Muscle layer of colon (tissue), 2 donors: ENCODE results near the gene FASTK.
"Not testable (repeated sequence)": the region's sequence is repeated elsewhere in the genome, so short reads cannot be mapped to it uniquely, and the experiment has no call there.

Source experiments
- H3K27ac ChIP-seq: one replicate; pipeline ENCODE4 v1.7.0; 2013; ENCODE audit warnings: low read depth, mild to moderate bottlenecking, low read length, moderate library complexity
- H3K27me3 ChIP-seq, 2 donors: one replicate each; pipeline ENCODE4 v1.7.0; 2013; ENCODE audit warnings: low read length in 2 of 2, mild to moderate bottlenecking in 2 of 2; ENCODE audit not compliant: insufficient read depth in 2 of 2, control insufficient read depth in 1 of 2
- H3K36me3 ChIP-seq: one replicate; pipeline ENCODE4 v1.7.0; 2013; ENCODE audit warnings: mild to moderate bottlenecking, low read length; ENCODE audit not compliant: insufficient read depth
- H3K4me1 ChIP-seq: one replicate; pipeline ENCODE4 v1.7.0; 2013; ENCODE audit warnings: mild to moderate bottlenecking, low read length; ENCODE audit not compliant: insufficient read depth
- H3K4me3 ChIP-seq, 2 donors: one replicate each; pipeline ENCODE4 v1.7.0; 2013; ENCODE audit warnings: low read length in 2 of 2, low read depth in 1 of 2, mild to moderate bottlenecking in 1 of 2, moderate library complexity in 1 of 2
- H3K9ac ChIP-seq: one replicate; pipeline ENCODE4 v1.7.0; 2013; ENCODE audit warnings: low read length
- H3K9me3 ChIP-seq: one replicate; pipeline ENCODE4 v1.7.0; 2013; ENCODE audit warnings: mild to moderate bottlenecking, low read length
- donor health status: abdominal sarcoma.
- donor health status: Adenocarcinoma of cecum.

FASTK gene

GRCh38 chr7:151045262-151045661 is 35.3 kb downstream of the FASTK start:
- Histone ChIP-seq H3K9me3 (no peaks in the 10 kb centered on the region), H3K36me3 (peaks cover 26% of the 10 kb centered on the region), H3K4me1 (peaks cover 10% of the 10 kb centered on the region), H3K27me3 (peaks cover 0 to 4% of the 10 kb centered on the region in 2 donors), H3K4me3 (no peak overlapping the region), H3K9ac (no peak overlapping the region), H3K27ac (no peak overlapping the region)

DNA sequence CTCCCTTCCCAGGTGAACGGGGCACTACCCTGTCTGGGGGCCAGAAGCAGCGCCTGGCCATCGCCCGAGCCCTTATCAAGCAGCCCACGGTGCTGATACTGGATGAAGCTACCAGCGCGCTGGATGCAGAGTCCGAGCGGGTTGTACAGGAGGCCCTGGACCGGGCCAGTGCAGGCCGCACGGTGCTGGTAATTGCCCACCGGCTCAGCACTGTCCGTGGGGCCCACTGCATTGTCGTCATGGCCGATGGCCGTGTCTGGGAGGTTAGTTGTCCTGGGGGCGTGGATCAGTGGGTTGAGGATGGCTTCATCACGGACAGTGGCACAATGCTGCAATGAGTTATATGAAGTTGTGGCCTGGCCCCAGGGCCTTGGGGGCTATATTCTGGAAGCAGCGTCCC is 36.6 kb downstream of the FASTK start:
- no peak overlapping the region for H3K9ac ChIP-seq
- no peak overlapping the region for H3K27ac ChIP-seq

DNA sequence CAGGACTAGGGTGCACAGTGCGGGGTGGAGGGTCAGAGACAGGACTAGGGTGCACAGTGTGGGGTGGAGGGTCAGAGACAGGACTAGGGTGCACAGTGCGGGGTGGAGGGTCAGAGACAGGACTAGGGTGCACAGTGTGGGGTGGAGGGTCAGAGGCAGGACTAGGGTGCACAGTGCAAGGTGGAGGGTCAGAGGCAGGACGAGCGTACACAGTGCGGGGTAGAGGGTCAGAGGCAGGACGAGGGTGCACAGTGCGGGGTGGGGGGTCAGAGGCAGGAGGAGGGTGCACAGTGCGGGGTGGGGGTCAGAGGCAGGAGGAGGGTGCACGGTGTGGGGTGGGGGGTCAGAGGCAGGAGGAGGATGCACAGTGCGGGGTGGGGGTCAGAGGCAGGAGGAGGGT is 37.2 kb downstream of the FASTK start:
- Histone ChIP-seq H3K36me3 (peaks cover 26% of the 10 kb centered on the region), H3K4me1 (peaks cover 16% of the 10 kb centered on the region)
- H3K4me3 ChIP-seq, H3K27me3 ChIP-seq, H3K9ac ChIP-seq, H3K27ac ChIP-seq, H3K9me3 ChIP-seq: not testable (repeated sequence)

More for the DNA sequence above, 36.6 kb downstream of the FASTK start:
- Histone ChIP-seq H3K4me1 (peaks cover 11% of the 10 kb centered on the region), H3K27me3 (no peaks in the 10 kb centered on the region), H3K9me3 (no peaks in the 10 kb centered on the region), H3K36me3 (peaks cover 26% of the 10 kb centered on the region), H3K4me3 (no peak overlapping the region)

DNA sequence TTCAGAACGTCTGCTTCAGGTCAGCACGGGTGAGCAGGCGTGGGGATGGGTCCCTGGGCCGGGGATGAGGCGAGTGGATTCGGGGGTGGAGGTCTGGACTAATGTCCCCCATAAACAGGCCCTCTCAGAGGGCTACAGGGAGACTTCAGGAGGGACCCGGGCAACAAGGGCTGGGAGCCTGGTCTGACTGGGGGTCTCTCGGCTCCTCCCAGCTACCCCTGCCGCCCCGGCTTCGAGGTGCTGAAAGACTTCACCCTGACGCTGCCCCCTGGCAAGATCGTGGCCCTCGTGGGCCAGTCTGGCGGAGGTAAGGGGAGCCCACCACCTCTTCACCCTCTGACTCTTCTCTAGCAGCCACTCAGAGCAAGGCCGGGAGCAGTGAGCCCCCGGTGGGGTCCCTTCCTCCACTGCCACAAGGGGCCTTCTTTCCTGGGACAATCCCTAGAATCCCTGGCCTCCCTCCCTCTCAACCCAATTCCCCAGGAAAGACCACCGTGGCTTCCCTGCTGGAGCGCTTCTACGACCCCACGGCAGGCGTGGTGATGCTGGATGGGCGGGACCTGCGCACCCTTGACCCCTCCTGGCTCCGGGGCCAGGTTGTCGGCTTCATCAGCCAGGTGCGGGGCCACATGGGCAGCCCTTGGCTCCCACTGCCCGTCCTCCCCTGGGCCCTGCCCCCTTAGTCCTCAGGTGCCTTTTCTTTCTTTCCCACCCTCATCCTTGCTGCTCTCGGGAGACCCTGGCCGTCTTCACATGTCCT is 39.8 kb downstream of the FASTK start:
- no peak overlapping the region for H3K27ac ChIP-seq
- peaks cover 6% of the 10 kb centered on the region for H3K4me1 ChIP-seq
- no peaks in the 10 kb centered on the region for H3K9me3 ChIP-seq
- H3K4me3 ChIP-seq, result no peak overlapping the region
- peaks cover 41% of the 10 kb centered on the region for H3K36me3 ChIP-seq
- no peak overlapping the region for H3K9ac ChIP-seq
- H3K27me3 ChIP-seq, result no peaks in the 10 kb centered on the region

- H3K27ac ChIP-seq, result no peak overlapping the region
- peaks cover 41% of the 10 kb centered on the region for H3K36me3 ChIP-seq
These were observed 40.6 kb downstream of the FASTK start for GRCh38 chr7:151039850-151040548.

GRCh38 chr7:151038951-151039849 is 41.4 kb downstream of the FASTK start:
- Histone ChIP-seq H3K4me1 (peaks cover 6% of the 10 kb centered on the region), H3K27me3 (no peaks in the 10 kb centered on the region), H3K4me3 (no peak overlapping the region), H3K9me3 (no peaks in the 10 kb centered on the region), H3K36me3 (peaks cover 48% of the 10 kb centered on the region), H3K27ac (no peak overlapping the region), H3K9ac (no peak overlapping the region)

More at GRCh38 chr7:151039850-151040548, 40.6 kb downstream of the FASTK start:
- no peaks in the 10 kb centered on the region for H3K9me3 ChIP-seq
- H3K9ac ChIP-seq, result no peak overlapping the region
- peaks cover 6% of the 10 kb centered on the region for H3K4me1 ChIP-seq
- no peaks in the 10 kb centered on the region for H3K27me3 ChIP-seq
- H3K4me3 ChIP-seq, result no peak overlapping the region

GRCh38 chr7:151035902-151036301 is 44.7 kb downstream of the FASTK start:
- peaks cover 39% of the 10 kb centered on the region for H3K36me3 ChIP-seq
- peaks cover 6% of the 10 kb centered on the region for H3K4me1 ChIP-seq
- H3K27me3 ChIP-seq, result no peaks in the 10 kb centered on the region
- no peak overlapping the region for H3K4me3 ChIP-seq
- no peaks in the 10 kb centered on the region for H3K9me3 ChIP-seq
- no peak overlapping the region for H3K9ac ChIP-seq
- no peak overlapping the region for H3K27ac ChIP-seq

- Histone ChIP-seq H3K36me3 (peaks cover 39% of the 10 kb centered on the region), H3K9me3 (no peaks in the 10 kb centered on the region), H3K27me3 (no peaks in the 10 kb centered on the region), H3K4me3 (no peak overlapping the region), H3K4me1 (peaks cover 6% of the 10 kb centered on the region), H3K27ac (no peak overlapping the region), H3K9ac (no peak overlapping the region)
These were observed 45.4 kb downstream of the FASTK start for GRCh38 chr7:151035026-151035717.

DNA sequence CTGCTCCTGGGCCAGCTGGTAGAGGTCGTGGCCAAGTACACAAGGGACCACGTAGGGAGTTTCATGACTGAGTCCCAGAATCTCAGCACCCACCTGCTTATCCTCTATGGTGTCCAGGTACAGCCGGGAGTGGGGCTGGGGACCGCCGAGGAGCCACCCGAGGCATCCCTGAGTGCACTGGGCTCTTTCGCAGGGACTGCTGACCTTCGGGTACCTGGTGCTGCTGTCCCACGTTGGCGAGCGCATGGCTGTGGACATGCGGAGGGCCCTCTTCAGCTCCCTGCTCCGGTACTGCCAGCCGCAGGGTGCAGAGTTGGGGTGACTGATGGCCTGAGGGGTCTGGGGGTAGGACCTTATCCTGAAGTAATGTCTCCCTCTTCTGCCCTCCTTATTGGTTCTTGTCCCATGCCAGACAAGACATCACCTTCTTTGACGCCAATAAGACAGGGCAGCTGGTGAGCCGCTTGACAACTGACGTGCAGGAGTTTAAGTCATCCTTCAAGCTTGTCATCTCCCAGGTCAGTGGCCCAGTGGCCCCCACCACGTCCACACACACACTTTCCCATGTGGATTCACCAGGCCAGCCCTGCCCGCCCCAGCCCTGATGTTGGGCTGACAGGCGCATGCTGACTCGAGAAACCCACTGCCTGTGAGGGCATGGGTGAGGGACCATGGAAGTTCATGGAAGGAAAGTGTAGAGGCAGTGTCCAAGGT is 46.1 kb downstream of the FASTK start:
- H3K9me3 ChIP-seq, result no peaks in the 10 kb centered on the region
- peaks cover 39% of the 10 kb centered on the region for H3K36me3 ChIP-seq
- no peak overlapping the region for H3K9ac ChIP-seq
- no peak overlapping the region for H3K27ac ChIP-seq
- no peak overlapping the region for H3K4me3 ChIP-seq
- H3K27me3 ChIP-seq, result no peaks in the 10 kb centered on the region
- peaks cover 10% of the 10 kb centered on the region for H3K4me1 ChIP-seq

GRCh38 chr7:151033864-151034249 is 46.8 kb downstream of the FASTK start:
- Histone ChIP-seq H3K4me1 (peaks cover 13% of the 10 kb centered on the region), H3K4me3 (no peak overlapping the region), H3K27ac (no peak overlapping the region), H3K9ac (no peak overlapping the region), H3K27me3 (no peaks in the 10 kb centered on the region), H3K36me3 (peaks cover 39% of the 10 kb centered on the region), H3K9me3 (no peaks in the 10 kb centered on the region)
